GM23338 (cell line): ENCODE results near the gene MYOM1. TPM values are rescaled to one million over a fixed set of nuclear protein-coding genes. Genes with fewer than 3 reads are reported as not detected.

Source experiments
- ATAC-seq: fragments of 200-7000 bp; cut with Tn5 transposase; 3 replicates; pipeline ENCODE4 v1.9.1; 2020
- DNase-seq: peaks from one replicate; pipeline ENCODE4 v3.0.0-alpha.2; 2015; ENCODE audit warnings: low spot score
- H2AFZ ChIP-seq: fragments of 200-600 bp; sonication (generic); 2 replicates; pipeline ENCODE4 v1.8.0; 2016; ENCODE audit warnings: antibody characterized with exemption, mild to moderate bottlenecking, moderate library complexity
- H3F3A ChIP-seq: fragments of 200-600 bp; sonication (generic); replicated peaks from 2 replicates; pipeline ENCODE4 v1.8.0; 2017; ENCODE audit warnings: antibody characterized with exemption, mixed run types, low read depth
- H3K27ac ChIP-seq: fragments of 200-600 bp; sonication (generic); 2 replicates; pipeline ENCODE4 v1.6.1; 2016; ENCODE audit warnings: low read depth
- H3K27me3 ChIP-seq: fragments of 200-600 bp; sonication (generic); 2 replicates; pipeline ENCODE4 v1.8.0; 2016; ENCODE audit warnings: mild to moderate bottlenecking, mixed run types, moderate library complexity; ENCODE audit not compliant: insufficient read depth
- H3K36me3 ChIP-seq: fragments of 200-600 bp; sonication (generic); 2 replicates; pipeline ENCODE4 v1.8.0; 2016; ENCODE audit warnings: mild to moderate bottlenecking; ENCODE audit not compliant: insufficient read depth
- H3K4me1 ChIP-seq: fragments of 200-600 bp; sonication (generic); 2 replicates; pipeline ENCODE4 v1.8.0; 2016; ENCODE audit warnings: mild to moderate bottlenecking, moderate library complexity; ENCODE audit not compliant: insufficient read depth
- H3K4me2 ChIP-seq: fragments of 200-600 bp; sonication (generic); 2 replicates; pipeline ENCODE4 v1.7.1; 2017; ENCODE audit warnings: mixed run types
- H3K4me3 ChIP-seq: fragments of 200-600 bp; sonication (generic); 2 replicates; pipeline ENCODE4 v1.6.1; 2016; ENCODE audit warnings: mixed run types
- H3K79me2 ChIP-seq: fragments of 200-600 bp; sonication (generic); replicated peaks from 2 replicates; pipeline ENCODE4 v1.8.0; 2017; ENCODE audit warnings: mild to moderate bottlenecking; ENCODE audit not compliant: insufficient read depth
- H3K9me2 ChIP-seq: fragments of 200-600 bp; sonication (generic); 2 replicates; pipeline ENCODE4 v1.8.0; 2017; ENCODE audit not compliant: insufficient read depth
- H4K20me1 ChIP-seq: fragments of 200-600 bp; sonication (generic); replicated peaks from 2 replicates; pipeline ENCODE4 v1.8.0; 2017; ENCODE audit warnings: mild to moderate bottlenecking; ENCODE audit not compliant: insufficient read depth
- H3K27ac Mint-ChIP-seq: 2 replicates; pipeline ENCODE4 v1.8.0; 2020; ENCODE audit warnings: inconsistent platforms, mild to moderate bottlenecking, moderate library complexity, mixed read lengths
- H3K27me3 Mint-ChIP-seq: 3 replicates; pipeline ENCODE4 v1.8.0; 2022; ENCODE audit warnings: low read depth, mild to moderate bottlenecking, moderate library complexity, mixed read lengths, inconsistent platforms; ENCODE audit not compliant: insufficient read depth, poor library complexity
- H3K36me3 Mint-ChIP-seq: 3 replicates; pipeline ENCODE4 v1.8.0; 2021; ENCODE audit warnings: low read depth, mild to moderate bottlenecking, inconsistent platforms, moderate library complexity, mixed read lengths
- H3K4me1 Mint-ChIP-seq: 3 replicates; pipeline ENCODE4 v1.8.0; 2020; ENCODE audit warnings: mild to moderate bottlenecking, inconsistent platforms, mixed read lengths
- H3K4me3 Mint-ChIP-seq: 3 replicates; pipeline ENCODE4 v1.8.0; 2021; ENCODE audit warnings: moderate library complexity, mild to moderate bottlenecking, inconsistent platforms, mixed read lengths
- H3K9me3 Mint-ChIP-seq: 3 replicates; pipeline ENCODE4 v1.8.0; 2020; ENCODE audit warnings: moderate library complexity, mild to moderate bottlenecking, inconsistent platforms, mixed read lengths
- CREB1 ChIP-seq: fragments of 250-450 bp; sonication (Bioruptor Pico); IDR thresholded peaks from 2 replicates; pipeline ENCODE4 v1.5.0; 2020; ENCODE audit warnings: low read depth, mild to moderate bottlenecking, moderate library complexity
- CTCF ChIP-seq, 2 experiments: fragments of 200-600 bp in 1 of 2; sonication (generic) in 1 of 2; conservative IDR thresholded peaks; 2 replicates each; pipeline versions ENCODE4 v1.5.1 to v1.6.1; 2016 to 2017; ENCODE audit warnings: antibody characterized with exemption in 2 of 2, low read depth in 2 of 2, mild to moderate bottlenecking in 2 of 2, moderate library complexity in 1 of 2
- EZH2 ChIP-seq: fragments of 200-600 bp; sonication (generic); IDR thresholded peaks from one replicate; pipeline ENCODE4 v1.8.0; 2017; ENCODE audit warnings: antibody characterized with exemption, mild to moderate bottlenecking, low read depth; ENCODE audit not compliant: unreplicated experiment
- EZH2phosphoT487 ChIP-seq: fragments of 200-600 bp; sonication (generic); IDR thresholded peaks from one replicate; pipeline ENCODE4 v1.8.1; 2018; ENCODE audit warnings: antibody characterized with exemption; ENCODE audit not compliant: unreplicated experiment
- JUNB ChIP-seq: IDR thresholded peaks from one replicate; pipeline ENCODE4 v1.6.1; 2016; ENCODE audit warnings: antibody characterized with exemption; ENCODE audit not compliant: unreplicated experiment
- NANOG ChIP-seq: IDR thresholded peaks from 2 replicates; pipeline ENCODE4 v1.6.1; 2016; ENCODE audit warnings: antibody characterized with exemption, borderline replicate concordance
- STAT1 ChIP-seq: IDR thresholded peaks from one replicate; pipeline ENCODE4 v1.6.1; 2016; ENCODE audit warnings: antibody characterized with exemption; ENCODE audit not compliant: unreplicated experiment
- ZNF114 ChIP-seq: fragments of 250-450 bp; sonication (Bioruptor Pico); IDR thresholded peaks from 2 replicates; pipeline ENCODE4 v1.5.0; 2020; ENCODE audit warnings: mild to moderate bottlenecking, moderate library complexity
- ZNF331 ChIP-seq: fragments of 250-450 bp; sonication (Bioruptor Pico); IDR thresholded peaks from 2 replicates; pipeline ENCODE4 v1.5.0; 2020; ENCODE audit warnings: low read depth, mild to moderate bottlenecking, moderate library complexity
- ZNF462 ChIP-seq: fragments of 250-450 bp; sonication (Bioruptor Pico); IDR thresholded peaks from 2 replicates; pipeline ENCODE4 v1.5.0; 2020; ENCODE audit warnings: mild to moderate bottlenecking, moderate library complexity
- polyA plus RNA-seq: library from polyadenylated mRNA; unstranded; fragments of >200 nt; fragmentation: Nextera tagmentation; extraction: Ambion mirVana; gene quantifications from 2 replicates; pipeline ENCODE4 v1.2.1, GENCODE V29; 2016
- total RNA-seq: library from RNA; depleted of rRNA; stranded (reverse); fragments of >200 nt; shearing (Covaris generic); gene quantifications from 2 replicates; pipeline ENCODE4 v1.2.3, GENCODE V29; 2014
- TF ChIP-seq, protein P1 (sequence below): IDR thresholded peaks from 2 replicates; pipeline ENCODE4 v1.6.1; 2016; ENCODE audit warnings: antibody characterized with exemption

MYOM1 gene
- total and polyA plus RNA-seq, 2 experiments from 2014 or later = 0.27 to 0.38 TPM

GRCh38 chr18:3092727-3093126 lies 127.0 kb downstream of the MYOM1 start (continued):
- TF ChIP-seq EZH2phosphoT487 = no peak
- TF ChIP-seq ZNF114 (CRISPR knock-in tag) = no peak
- TF ChIP-seq, protein P1, sequence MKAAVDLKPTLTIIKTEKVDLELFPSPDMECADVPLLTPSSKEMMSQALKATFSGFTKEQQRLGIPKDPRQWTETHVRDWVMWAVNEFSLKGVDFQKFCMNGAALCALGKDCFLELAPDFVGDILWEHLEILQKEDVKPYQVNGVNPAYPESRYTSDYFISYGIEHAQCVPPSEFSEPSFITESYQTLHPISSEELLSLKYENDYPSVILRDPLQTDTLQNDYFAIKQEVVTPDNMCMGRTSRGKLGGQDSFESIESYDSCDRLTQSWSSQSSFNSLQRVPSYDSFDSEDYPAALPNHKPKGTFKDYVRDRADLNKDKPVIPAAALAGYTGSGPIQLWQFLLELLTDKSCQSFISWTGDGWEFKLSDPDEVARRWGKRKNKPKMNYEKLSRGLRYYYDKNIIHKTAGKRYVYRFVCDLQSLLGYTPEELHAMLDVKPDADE = no peak
- TF ChIP-seq CTCF (conservative IDR thresholded peaks at IDR 0.05; ENCODE audit: low read depth in 2 of 2) = no peak
- no peak for TF ChIP-seq JUNB
- TF ChIP-seq EZH2 = no peak
- no peak for TF ChIP-seq CREB1

DNA sequence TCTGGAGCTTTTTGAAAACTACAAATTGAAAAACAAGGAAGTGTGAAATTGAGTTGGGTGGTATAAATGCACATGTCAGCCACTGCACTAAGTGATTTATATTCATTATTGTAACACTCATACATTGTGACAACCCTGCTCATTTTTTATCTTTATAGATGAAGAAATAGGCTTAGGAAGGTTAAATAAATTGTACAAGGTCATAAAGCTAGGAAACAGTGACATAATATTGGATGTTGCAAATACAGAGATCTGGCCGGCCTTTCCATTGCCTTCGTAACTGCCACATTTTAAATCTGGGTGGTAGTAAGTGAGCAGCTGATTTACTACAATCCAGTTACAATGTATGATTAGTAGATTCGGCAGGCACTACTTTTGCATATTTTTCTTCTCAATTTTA lies 130.2 kb downstream of the MYOM1 start:
- H3K27me3 Mint-ChIP-seq = peaks cover 3% of the 10 kb centered on the region
- H3K27ac ChIP-seq = no peak overlapping the region
- no peaks in the 10 kb centered on the region for H3K27me3 ChIP-seq
- no peak for ATAC-seq
- H3K4me2 ChIP-seq = no peak overlapping the region
- H4K20me1 ChIP-seq = no peaks in the 10 kb centered on the region
- peaks cover 35% of the 10 kb centered on the region for H3K4me1 Mint-ChIP-seq
- no peak overlapping the region for H2AFZ ChIP-seq
- H3K4me1 ChIP-seq = peaks cover 3% of the 10 kb centered on the region; the same call in 1 of the 2 replicates
- no peaks in the 10 kb centered on the region for H3K79me2 ChIP-seq
- H3K27ac Mint-ChIP-seq = no peak overlapping the region
- H3K4me3 ChIP-seq = no peak overlapping the region
- TF ChIP-seq ZNF462 (CRISPR knock-in tag) (no peak), ZNF331 (CRISPR knock-in tag) (no peak), JUNB (no peak), CREB1 (no peak), CTCF (conservative IDR thresholded peaks at IDR 0.05; ENCODE audit: low read depth in 2 of 2) (no peak), NANOG (no peak), ZNF114 (CRISPR knock-in tag) (no peak), STAT1 (no peak)
- H3K36me3 ChIP-seq = no peaks in the 10 kb centered on the region
- H3K9me2 ChIP-seq = no peaks in the 10 kb centered on the region
- no peaks in the 10 kb centered on the region for H3K36me3 Mint-ChIP-seq
- H3F3A ChIP-seq = no peaks in the 10 kb centered on the region
- H3K9me3 Mint-ChIP-seq = no peaks in the 10 kb centered on the region
- no peak for DNase-seq
- no peak overlapping the region for H3K4me3 Mint-ChIP-seq
